Measurements from ENCODE around the gene ENTPD2.

The ENTPD2 gene

GRCh38 chr9:137028263-137029057 lies 25.4 kb downstream of the ENTPD2 start:
- peak; percentile 66 for DNase-seq

- no peak for DNase-seq
Observed at GRCh38 chr9:137027369-137028262, 26.2 kb downstream of the ENTPD2 start, which contains the start of gene ABCA2. Gene ABCA2, minus strand, starts transcription at chr9:137028237. Its CDS starts 97 bp downstream, at chr9:137028140.

GRCh38 chr9:137026828-137027227 lies 27.0 kb downstream of the ENTPD2 start:
- DNase-seq, result no peak

- DNase-seq, result no peak
Observed at GRCh38 chr9:137026384-137026783, 27.5 kb downstream of the ENTPD2 start.

- DNase-seq, result no peak
Observed at GRCh38 chr9:137025517-137025966, 28.3 kb downstream of the ENTPD2 start.

- DNase-seq, result no peak
Observed at GRCh38 chr9:137023583-137023991, 30.3 kb downstream of the ENTPD2 start.

GRCh38 chr9:137023157-137023556 lies 30.7 kb downstream of the ENTPD2 start:
- no peak for DNase-seq

- no peak for DNase-seq
Observed at GRCh38 chr9:137022662-137023008, 31.2 kb downstream of the ENTPD2 start.

- DNase-seq, result peak; percentile 59
Observed at GRCh38 chr9:137021979-137022661, 31.7 kb downstream of the ENTPD2 start.

GRCh38 chr9:137021568-137021978 lies 32.3 kb downstream of the ENTPD2 start:
- no peak for DNase-seq

GRCh38 chr9:137020771-137021567 lies 32.9 kb downstream of the ENTPD2 start:
- no peak for DNase-seq

GRCh38 chr9:137019891-137020683 lies 33.8 kb downstream of the ENTPD2 start:
- DNase-seq, result no peak

- no peak for DNase-seq
Observed at GRCh38 chr9:137018761-137019559, 34.9 kb downstream of the ENTPD2 start.

- no peak for DNase-seq
Observed at GRCh38 chr9:137017791-137018497, 35.9 kb downstream of the ENTPD2 start.

GRCh38 chr9:137017071-137017470 lies 36.8 kb downstream of the ENTPD2 start:
- DNase-seq, result no peak

GRCh38 chr9:137016436-137016835 lies 37.4 kb downstream of the ENTPD2 start:
- no peak for DNase-seq

GRCh38 chr9:137015976-137016375 lies 37.9 kb downstream of the ENTPD2 start:
- DNase-seq, result no peak

- no peak for DNase-seq
Observed at GRCh38 chr9:137015540-137015930, 38.3 kb downstream of the ENTPD2 start.

- no peak for DNase-seq
Observed at GRCh38 chr9:137014776-137015539, 38.9 kb downstream of the ENTPD2 start.

Data from GDM1 (cell line).